HepG2 (cell line): ENCODE results near the gene MLANA.

Experiments
- CHD2 ChIP-seq: IDR thresholded peaks from 2 replicates; pipeline ENCODE4 v1.6.1; 2011; ENCODE audit warnings: low read depth, low read length, improper control_type of control experiment
- EED ChIP-seq: sonication (generic); formaldehyde crosslinking; IDR thresholded peaks from 2 replicates; pipeline ENCODE4 v1.5.0; 2020; ENCODE audit warnings: mild to moderate bottlenecking, missing genetic modification reagents
- ELK4 ChIP-seq: sonication (generic); formaldehyde crosslinking; IDR thresholded peaks from 2 replicates; pipeline ENCODE4 v1.9.0; 2021; ENCODE audit warnings: missing genetic modification reagents, borderline replicate concordance
- GABPB1 ChIP-seq: IDR thresholded peaks from 2 replicates; pipeline ENCODE4 v1.6.1; 2016; ENCODE audit warnings: mild to moderate bottlenecking, missing genetic modification reagents, moderate library complexity, missing compliant biosample characterization
- HINFP ChIP-seq: sonication (generic); formaldehyde crosslinking; IDR thresholded peaks from 2 replicates; pipeline ENCODE4 v1.4.0; 2020; ENCODE audit warnings: low read depth, mild to moderate bottlenecking, missing genetic modification reagents
- MAFK ChIP-seq, 2 experiments: IDR thresholded peaks in 1 of 2; conservative IDR thresholded peaks in 1 of 2; 2 replicates each; pipeline ENCODE4 v1.6.1; 2011; ENCODE audit warnings: improper control_type of control experiment in 2 of 2, low read length in 2 of 2
- NFRKB ChIP-seq: fragments of 450-650 bp; IDR thresholded peaks from 2 replicates; pipeline ENCODE4 v1.6.1; 2017
- RAD21 ChIP-seq: fragments of 450-650 bp; formaldehyde crosslinking; IDR thresholded peaks from 2 replicates; pipeline ENCODE4 v1.5.0; 2020; ENCODE audit warnings: mild to moderate bottlenecking
- SMAD1 ChIP-seq: sonication (generic); formaldehyde crosslinking; IDR thresholded peaks from 2 replicates; pipeline ENCODE4 v1.4.0; 2020; ENCODE audit warnings: missing genetic modification reagents, low read depth, mild to moderate bottlenecking, borderline replicate concordance
- SUZ12 ChIP-seq: fragments of 150-350 bp; IDR thresholded peaks from 2 replicates; pipeline ENCODE4 v1.6.1; 2014; ENCODE audit warnings: low read depth, low read length
- ZNF3 ChIP-seq: IDR thresholded peaks from 2 replicates; pipeline ENCODE4 v1.7.0; 2017; ENCODE audit warnings: inconsistent platforms
- ZNF616 ChIP-seq: sonication (generic); formaldehyde crosslinking; IDR thresholded peaks from 2 replicates; pipeline ENCODE4 v1.5.0; 2020; ENCODE audit warnings: low read depth, mild to moderate bottlenecking, missing genetic modification reagents

GRCh38 chr9:5902377-5902776 is 11.7 kb downstream of the MLANA start:
- no peak for TF ChIP-seq RAD21 (CRISPR knock-in tag)
- TF ChIP-seq EED (CRISPR knock-in tag): no peak
- no peak for TF ChIP-seq CHD2
- no peak for TF ChIP-seq NFRKB
- TF ChIP-seq ELK4: no peak
- no peak for TF ChIP-seq SMAD1 (CRISPR knock-in tag)
- no peak for TF ChIP-seq SUZ12
- no peak for TF ChIP-seq MAFK (conservative IDR thresholded peaks at IDR 0.05 in 1 of 2, IDR thresholded peaks at IDR 0.05 in 1 of 2; ENCODE audit: low read length in 2 of 2)
- TF ChIP-seq ZNF3 (CRISPR knock-in tag): no peak
- no peak for TF ChIP-seq HINFP (CRISPR knock-in tag)
- no peak for TF ChIP-seq GABPB1 (CRISPR knock-in tag)
- TF ChIP-seq ZNF616 (CRISPR knock-in tag): no peak
